HG02642 (cell line): ENCODE results near the gene ZNF143.
A peak's percentile ranks its signal among the peaks of the same experiment; 100 is the strongest.
"Not testable (repeated sequence)": the region's sequence is repeated elsewhere in the genome, so short reads cannot be mapped to it uniquely, and the experiment has no call there.

Experiments used
- ATAC-seq: cut with Tn5 transposase; IDR thresholded peaks from one replicate; pipeline ENCODE4 v1.9.1; 2021; ENCODE audit warnings: mild to moderate bottlenecking; ENCODE audit not compliant: unreplicated experiment, poor library complexity

The ZNF143 gene

DNA sequence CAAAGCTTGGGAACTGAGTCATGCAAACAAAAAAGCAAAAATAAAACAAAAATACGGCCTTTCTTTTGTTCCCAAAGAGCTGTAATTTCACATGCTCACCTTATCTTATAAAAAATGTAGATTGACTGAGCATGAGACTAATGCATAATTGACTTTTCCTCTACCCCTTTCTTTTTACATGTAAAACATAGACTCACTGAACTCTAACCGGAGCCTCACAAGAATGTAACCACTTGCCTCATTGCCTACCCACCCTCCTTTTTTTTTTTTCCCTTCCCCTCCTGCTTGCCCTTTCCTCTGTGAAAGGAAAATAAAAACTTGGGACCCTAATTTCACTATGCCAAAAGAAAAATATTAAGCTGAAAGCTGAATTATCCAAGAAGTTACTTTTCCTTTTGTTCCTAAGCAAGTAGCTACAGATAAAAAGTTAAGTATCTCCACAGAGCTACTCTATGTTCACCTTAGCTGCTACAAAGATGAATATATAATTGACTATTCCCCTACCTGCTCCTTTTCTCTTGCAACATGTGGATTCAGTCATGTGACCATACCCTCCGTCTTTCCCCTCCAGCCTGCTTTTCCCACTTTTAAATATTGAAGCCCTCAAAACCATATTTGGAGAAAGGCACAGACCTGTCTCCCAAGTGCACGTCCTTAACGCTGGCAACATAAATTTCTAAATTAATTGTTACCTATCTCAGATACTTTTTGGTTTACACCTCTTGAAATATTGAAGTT, 73.1 kb downstream of the ZNF143 start:
- no peak for ATAC-seq

DNA sequence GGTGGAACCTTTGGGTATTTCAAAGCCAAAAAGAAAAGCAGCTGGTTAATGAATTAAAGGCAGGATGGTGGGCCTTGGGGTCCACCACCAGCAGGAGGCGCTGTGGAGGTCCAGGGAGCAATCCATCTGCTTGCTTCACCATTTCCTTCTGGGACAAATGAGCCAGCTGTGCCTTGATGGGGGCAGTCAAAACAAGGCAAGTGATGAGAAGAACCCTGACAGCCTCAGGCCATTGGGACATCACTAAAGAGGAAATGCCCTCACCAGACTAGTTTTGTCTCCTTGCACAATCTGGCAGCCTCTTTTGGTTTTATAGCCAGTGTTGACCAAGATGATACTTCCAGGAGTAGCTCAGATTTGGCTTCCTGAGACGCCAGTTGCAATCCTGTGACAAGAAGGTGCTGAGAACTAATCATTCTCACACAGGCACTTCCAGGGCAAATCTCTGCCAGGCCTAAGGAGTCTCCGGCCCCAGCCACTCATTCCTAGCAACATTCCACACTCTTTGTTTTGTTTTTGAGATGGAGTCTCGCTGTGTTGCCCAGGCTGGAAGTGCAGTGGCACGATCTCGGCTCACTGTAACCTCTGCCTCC, 74.5 kb downstream of the ZNF143 start:
- no peak for ATAC-seq

GRCh38 chr11:9538548-9538947, 77.7 kb downstream of the ZNF143 start:
- no peak for ATAC-seq

DNA sequence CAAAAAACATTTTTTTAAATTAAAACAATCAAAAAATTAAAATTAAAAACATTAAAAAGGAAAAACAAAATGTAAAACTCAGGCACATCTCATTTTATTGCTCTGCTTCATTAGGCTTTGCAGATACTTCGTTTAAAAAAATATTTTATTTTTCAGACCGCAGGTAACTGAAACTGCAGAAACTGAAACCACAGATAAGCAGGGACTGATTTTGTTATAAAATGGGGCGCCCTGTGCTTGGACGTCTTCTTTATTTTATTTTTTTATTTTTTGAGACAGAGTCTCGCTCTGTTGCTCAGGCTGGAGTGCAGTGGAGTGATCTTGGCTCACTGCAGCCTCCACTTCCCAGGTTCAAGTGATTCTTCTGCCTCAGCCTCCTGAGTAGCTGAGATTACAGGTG, 88.4 kb downstream of the ZNF143 start:
- not testable (repeated sequence) for ATAC-seq

GRCh38 chr11:9550191-9550628, 89.4 kb downstream of the ZNF143 start:
- no peak for ATAC-seq

DNA sequence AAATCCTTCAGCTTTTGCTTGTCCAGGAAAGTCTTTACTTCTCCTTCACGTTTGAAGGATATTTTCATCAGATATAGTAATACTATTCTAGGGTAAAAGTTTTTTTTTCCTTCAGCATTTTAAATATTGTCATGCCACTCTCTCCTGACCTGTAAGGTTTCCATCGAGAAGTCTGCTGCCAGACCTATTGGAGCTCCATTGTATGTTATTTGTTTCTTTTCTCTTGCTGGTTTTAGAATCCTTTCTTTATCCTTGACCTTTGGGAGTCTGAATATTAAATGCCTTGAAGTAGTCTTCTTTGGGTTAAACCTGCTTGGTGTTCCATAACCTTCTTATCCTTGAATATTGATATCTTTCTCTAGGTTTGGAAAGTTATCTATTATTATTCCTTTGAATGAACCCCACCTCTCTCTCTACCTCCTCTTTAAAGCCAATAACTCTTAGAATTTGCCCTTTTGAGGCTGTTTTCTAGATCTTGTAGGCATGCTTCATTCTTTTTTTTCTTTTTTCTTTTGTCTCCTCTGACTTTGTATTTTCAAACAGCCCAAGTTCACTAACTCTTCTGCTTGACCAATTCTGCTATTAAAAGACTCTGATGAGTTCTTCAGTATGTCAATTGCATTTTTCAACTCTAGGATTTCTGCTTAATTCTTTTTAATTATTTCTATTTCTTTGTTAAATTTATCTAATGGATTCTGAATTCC, 100.6 kb downstream of the ZNF143 start:
- ATAC-seq: no peak

GRCh38 chr11:9562716-9563115, 101.9 kb downstream of the ZNF143 start:
- no peak for ATAC-seq

GRCh38 chr11:9563196-9563730, 102.5 kb downstream of the ZNF143 start:
- ATAC-seq: no peak

- ATAC-seq: peak; percentile 85
These were observed 105.2 kb downstream of the ZNF143 start for GRCh38 chr11:9565822-9566560.

- ATAC-seq: no peak
These were observed 105.8 kb downstream of the ZNF143 start for GRCh38 chr11:9566561-9567063.

- ATAC-seq: no peak
These were observed 106.6 kb downstream of the ZNF143 start for GRCh38 chr11:9567401-9567800.

GRCh38 chr11:9568161-9568853, 107.5 kb downstream of the ZNF143 start:
- ATAC-seq: no peak

GRCh38 chr11:9568854-9569587, 108.2 kb downstream of the ZNF143 start:
- ATAC-seq: no peak

DNA sequence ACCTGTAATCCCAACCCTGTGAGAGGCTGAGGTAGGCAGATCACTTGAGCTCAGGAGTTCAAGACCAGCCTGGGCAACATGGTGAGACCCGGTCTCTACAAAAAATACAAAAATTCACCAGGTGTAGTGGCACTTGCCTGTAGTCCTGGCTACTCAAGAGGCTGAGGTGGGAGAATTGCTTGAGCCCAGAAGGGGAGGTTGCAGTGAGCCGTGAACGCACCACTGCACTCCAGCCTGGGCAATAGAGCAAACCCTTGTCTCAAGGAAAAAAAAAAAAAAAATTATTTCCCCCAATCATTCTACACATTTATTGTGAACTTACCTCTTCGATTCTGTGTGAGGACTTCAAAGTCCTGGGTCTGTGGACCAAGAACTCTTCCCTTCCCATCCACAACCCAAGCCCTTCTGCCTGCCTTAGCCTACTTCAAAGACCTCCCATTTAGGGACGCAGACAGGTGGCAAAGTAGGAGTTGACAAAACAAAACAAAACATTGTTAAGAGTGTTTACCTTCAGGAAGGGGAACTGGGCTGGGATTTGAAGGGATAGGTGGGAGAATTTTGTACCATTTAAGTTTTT, 108.9 kb downstream of the ZNF143 start:
- no peak for ATAC-seq

DNA sequence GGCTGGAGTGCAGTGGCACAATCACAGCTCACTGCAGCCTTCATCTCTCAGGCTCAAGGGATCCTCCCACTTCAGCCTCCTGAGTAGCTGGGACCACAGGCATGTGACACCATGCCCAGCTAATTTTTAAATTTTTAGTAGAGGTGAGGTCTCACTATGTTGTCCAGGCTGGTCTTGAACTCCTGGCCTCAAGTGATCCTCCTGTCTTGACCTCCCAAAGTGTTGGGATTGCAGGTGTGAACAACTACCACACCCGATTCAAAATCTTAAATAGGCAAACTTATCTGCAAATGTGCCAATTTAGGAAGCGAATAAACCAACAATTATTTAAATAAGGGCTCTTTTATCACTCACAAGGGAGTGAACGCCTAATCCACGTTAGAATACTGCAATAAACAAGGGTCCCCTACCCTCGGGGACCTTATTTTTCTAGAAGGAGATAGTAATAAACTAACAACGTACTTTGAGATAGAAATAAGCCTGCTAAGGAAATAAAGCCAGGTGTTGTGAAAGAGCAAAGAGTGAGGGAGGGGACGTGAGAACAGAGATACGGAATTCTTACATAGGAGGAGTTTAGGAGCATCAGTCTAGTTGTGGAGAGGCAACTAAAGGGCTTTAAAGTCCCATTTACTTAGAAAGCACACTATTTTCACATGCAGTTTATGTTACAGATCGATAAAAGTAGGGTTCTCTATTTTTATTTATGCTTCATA, 109.7 kb downstream of the ZNF143 start:
- no peak for ATAC-seq

DNA sequence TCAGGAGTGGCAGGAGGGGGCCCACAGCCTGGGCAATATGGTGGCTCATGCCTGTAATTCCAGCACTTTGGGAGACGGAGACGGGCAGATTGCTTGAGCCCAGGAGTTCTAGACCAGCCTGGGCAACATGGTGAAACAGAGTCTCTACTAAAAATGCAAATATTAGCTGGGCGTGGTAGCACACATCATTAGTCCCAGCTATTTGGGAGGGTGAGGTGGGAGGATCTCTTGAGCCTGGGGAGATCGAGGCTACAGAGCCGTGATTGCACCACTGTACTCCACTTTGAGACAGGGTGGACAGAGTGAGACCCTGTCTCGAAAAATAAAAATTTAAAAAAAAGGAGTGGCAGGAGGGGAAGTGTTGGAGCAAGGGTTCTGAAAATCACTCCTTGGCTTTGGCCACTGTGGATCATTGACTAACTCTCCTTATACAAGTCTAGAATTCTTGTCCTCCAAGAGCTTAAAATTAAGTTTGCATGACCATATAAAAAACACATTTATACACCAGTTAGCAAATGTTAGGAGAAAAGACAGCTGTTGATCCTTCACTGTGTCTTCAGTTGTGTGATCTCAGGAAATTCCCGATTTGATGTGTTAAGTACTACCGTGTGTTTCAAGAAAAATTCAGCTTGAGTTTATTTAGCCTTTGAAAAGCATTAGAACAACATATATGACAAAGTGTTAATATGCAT, 110.4 kb downstream of the ZNF143 start:
- no peak for ATAC-seq

DNA sequence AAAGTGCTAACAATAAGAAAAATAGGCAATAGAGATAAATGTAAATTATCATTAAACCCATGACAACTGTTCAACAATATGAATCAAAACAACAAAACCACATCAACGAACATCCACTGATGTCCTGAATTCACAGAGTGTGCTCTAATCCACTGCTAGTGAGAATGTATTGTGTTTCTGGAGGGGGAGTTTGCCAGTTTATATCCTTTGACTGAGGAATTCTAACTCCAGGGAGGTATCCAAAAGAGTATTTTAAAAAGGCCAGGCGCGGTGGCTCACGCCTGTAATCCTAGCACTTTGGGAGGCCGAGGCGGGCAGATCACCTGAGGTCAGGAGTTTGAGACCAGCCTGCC, 110.9 kb downstream of the ZNF143 start:
- ATAC-seq: no peak
